Measurements from ENCODE around the gene OPRL1. TPM values are rescaled to one million over a fixed set of nuclear protein-coding genes. Genes with fewer than 3 reads are reported as not detected.
A peak's percentile ranks its signal among the peaks of the same experiment; 100 is the strongest.

The OPRL1 gene
- total and polyA plus RNA-seq, 2 of the 8 experiments (the other 6 are each of a cell fraction or from before 2014, with no cell fraction given) = 0.63 to 0.98 TPM

- Histone ChIP-seq H3K23ac (ENCODE audit: insufficient read length) (no peak overlapping the region), H2BK20ac (ENCODE audit: low read length) (no peak overlapping the region), H3K4me3 (ENCODE audit: extremely low read depth in 1 of 4, insufficient read depth in 2 of 4, low read depth in 3 of 4, low read length in 4 of 4) (no peak overlapping the region), H2AK5ac (ENCODE audit: low read depth, low read length) (0 out of 2 replicates have a peak overlapping the region, but pooled peaks have one; percentile 39), H2BK5ac (ENCODE audit: low read depth, low read length) (no peak overlapping the region), H4K91ac (replicated peaks; ENCODE audit: insufficient read length, low read length) (no peak overlapping the region), H3K27me3 (replicated peaks in 1 of 4; ENCODE audit: control insufficient read depth in 3 of 4, extremely low read depth in 1 of 4, insufficient read depth in 3 of 4, low read length in 3 of 4) (peaks cover 0 to 12% (median 9%) of the 10 kb centered on the region in 4 experiments; a peak in 5 of 7 replicates), H3K27ac (ENCODE audit: low read depth, low read length) (no peak overlapping the region), H3K56ac (replicated peaks; ENCODE audit: insufficient read length, low read depth, low read length) (peak overlapping the region; percentile 82), H4K5ac (ENCODE audit: insufficient read length, low read depth, low read length) (no peak overlapping the region), H2BK15ac (ENCODE audit: low read length) (no peak overlapping the region), H3K4me1 (replicated peaks in 1 of 4; ENCODE audit: control insufficient read depth in 3 of 4, insufficient read depth in 4 of 4, low read length in 3 of 4) (peaks cover 0 to 7% (median 2%) of the 10 kb centered on the region in 4 experiments; a peak in 3 of 7 replicates), H2BK12ac (ENCODE audit: low read depth, low read length) (no peak overlapping the region), H3K36me3 (ENCODE audit: control insufficient read depth in 2 of 4, insufficient read depth in 4 of 4, low read length in 3 of 4) (no peaks in the 10 kb centered on the region), H3K79me1 (ENCODE audit: low read depth, low read length) (no peaks in the 10 kb centered on the region), H3K23me2 (ENCODE audit: low read depth, low read length) (peaks cover 5% of the 10 kb centered on the region; the same call in 1 of the 2 replicates), H3K4ac (replicated peaks; ENCODE audit: insufficient read length, low read depth, low read length) (no peak overlapping the region), H3K18ac (ENCODE audit: extremely low read depth, low read length) (no peak overlapping the region), H3K9ac (replicated peaks in 1 of 4; ENCODE audit: extremely low read depth in 1 of 4, low read depth in 3 of 4, low read length in 3 of 4) (no peak overlapping the region), H3K79me2 (ENCODE audit: control insufficient read depth in 1 of 2, insufficient read depth in 2 of 2, low read length in 2 of 2) (no peaks in the 10 kb centered on the region), H3K4me2 (ENCODE audit: insufficient read depth in 1 of 2, low read depth in 2 of 2, low read length in 2 of 2) (no peak overlapping the region), H3K14ac (ENCODE audit: insufficient read length) (no peak overlapping the region), H3K9me3 (ENCODE audit: insufficient read depth in 2 of 2, low read depth in 1 of 2, low read length in 1 of 2) (no peaks in the 10 kb centered on the region), H2BK120ac (replicated peaks; ENCODE audit: low read depth, low read length) (no peak overlapping the region), H2AFZ (ENCODE audit: low read length) (no peak overlapping the region), H4K20me1 (replicated peaks in 1 of 2; ENCODE audit: control insufficient read depth in 1 of 2, insufficient read depth in 2 of 2, low read length in 2 of 2) (peaks cover 0 to 2% of the 10 kb centered on the region in 2 experiments), H4K8ac (ENCODE audit: extremely low read depth, insufficient read depth, low read length) (no peak overlapping the region)
- FAIRE-seq (no peak), DNase-seq (ENCODE audit: low read depth in 1 of 2, low spot score in 2 of 2) (no peak)
- ChIA-PET POLR2A (ENCODE audit: partially characterized antibody) (no interaction called here), CTCF (ENCODE audit: partially characterized antibody) (no interaction called here)
- WGBS, 2 experiments (ENCODE audit: extremely low coverage in 1 of 2, insufficient coverage in 1 of 2, insufficient read length in 1 of 2, insufficient replicate concordance in 2 of 2, low coverage in 1 of 2, low lambda C conversion rate in 2 of 2, missing lambda C conversion rate in 1 of 2) = 63% methylated on average over 6 of the region's 6 CpGs; no CpG with 5 or more reads in 1 of the 2 experiments
- TF ChIP-seq ZNF274 (IDR thresholded peaks at IDR 0.05; ENCODE audit: borderline replicate concordance, extremely low read depth, low read length) (no peak), RXRA (IDR thresholded peaks at IDR 0.05; ENCODE audit: insufficient read depth, low read depth, low read length) (no peak), SIX5 (IDR thresholded peaks at IDR 0.05; ENCODE audit: low read depth, low read length) (no peak), GTF2F1 (IDR thresholded peaks at IDR 0.05; ENCODE audit: borderline replicate concordance, low read depth, low read length) (no peak), SP1 (IDR thresholded peaks at IDR 0.05; ENCODE audit: low read depth, low read length) (no peak), CBX8 (IDR thresholded peaks at IDR 0.05; ENCODE audit: borderline replicate concordance, low read depth, low read length) (no peak), TCF12 (IDR thresholded peaks at IDR 0.05; ENCODE audit: low read depth, low read length) (no peak), CEBPB (IDR thresholded peaks at IDR 0.05; ENCODE audit: low read depth, low read length) (no peak), KDM5A (IDR thresholded peaks at IDR 0.05; ENCODE audit: low read length) (no peak), BACH1 (IDR thresholded peaks at IDR 0.05; ENCODE audit: low read length) (no peak), CTCF (IDR thresholded peaks at IDR 0.05; ENCODE audit: control extremely low read depth in 1 of 3, insufficient read depth in 1 of 3, low read depth in 1 of 3, low read length in 3 of 3) (no peak)
Measured at GRCh38 chr20:64096535-64096934, 16.7 kb downstream of the OPRL1 start.
